ENCODE data around the gene DMD. TPM values are rescaled to one million over a fixed set of nuclear protein-coding genes. Genes with fewer than 3 reads are reported as not detected.

Gene DMD
- polyA plus RNA-seq, 3 donors from 2014 or later: not detected

DNA sequence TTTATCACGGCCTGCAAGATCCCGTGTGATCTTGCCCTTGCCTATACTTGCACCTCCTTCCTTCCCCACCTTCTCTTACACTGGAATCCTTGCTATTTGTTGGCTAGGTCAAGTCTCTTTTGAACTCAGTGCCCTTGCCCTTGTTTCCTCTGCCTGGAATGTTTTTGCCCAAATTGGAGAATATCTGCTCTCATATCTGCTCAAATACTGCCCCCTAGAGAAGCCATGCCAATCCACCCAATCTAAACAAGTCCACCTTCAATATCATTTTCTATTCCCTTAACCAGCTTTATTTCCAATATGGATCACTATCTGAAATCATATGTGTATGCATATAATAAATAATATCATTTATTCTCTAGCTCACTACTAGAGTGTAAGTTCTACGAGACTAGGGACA is 1095.3 kb downstream of the DMD start:
- Mint-ChIP-seq H3K27ac (no peak overlapping the region), H3K9me3 (peaks cover 0 to 14% (median 3%) of the 10 kb centered on the region in 6 donors), H3K4me1 (no peaks in the 10 kb centered on the region), H3K4me3 (no peak overlapping the region), H3K36me3 (no peaks in the 10 kb centered on the region), H3K27me3 (ENCODE audit: low read depth in 3 of 3) (peaks cover 0 to 3% (median 2%) of the 10 kb centered on the region in 3 donors)
- no peak for DNase-seq

GRCh38 chrX:32087663-32088062 is 1123.7 kb downstream of the DMD start:
- Mint-ChIP-seq H3K27ac (no peak overlapping the region), H3K4me3 (no peak overlapping the region), H3K9me3 (peaks cover 0 to 9% (median under 1%) of the 10 kb centered on the region in 6 donors), H3K4me1 (no peaks in the 10 kb centered on the region), H3K36me3 (no peaks in the 10 kb centered on the region), H3K27me3 (ENCODE audit: low read depth in 3 of 3) (no peaks in the 10 kb centered on the region)
- DNase-seq: no peak

- DNase-seq: no peak
- no peak overlapping the region for H3K4me3 Mint-ChIP-seq
- no peaks in the 10 kb centered on the region for H3K4me1 Mint-ChIP-seq
- H3K27me3 Mint-ChIP-seq (ENCODE audit: low read depth in 3 of 3): no peaks in the 10 kb centered on the region
- H3K27ac Mint-ChIP-seq: no peak overlapping the region
- H3K9me3 Mint-ChIP-seq: peaks cover 0 to 9% (median 1%) of the 10 kb centered on the region in 6 donors
- no peaks in the 10 kb centered on the region for H3K36me3 Mint-ChIP-seq
Measured at GRCh38 chrX:32084757-32085156, 1126.6 kb downstream of the DMD start.

DNA sequence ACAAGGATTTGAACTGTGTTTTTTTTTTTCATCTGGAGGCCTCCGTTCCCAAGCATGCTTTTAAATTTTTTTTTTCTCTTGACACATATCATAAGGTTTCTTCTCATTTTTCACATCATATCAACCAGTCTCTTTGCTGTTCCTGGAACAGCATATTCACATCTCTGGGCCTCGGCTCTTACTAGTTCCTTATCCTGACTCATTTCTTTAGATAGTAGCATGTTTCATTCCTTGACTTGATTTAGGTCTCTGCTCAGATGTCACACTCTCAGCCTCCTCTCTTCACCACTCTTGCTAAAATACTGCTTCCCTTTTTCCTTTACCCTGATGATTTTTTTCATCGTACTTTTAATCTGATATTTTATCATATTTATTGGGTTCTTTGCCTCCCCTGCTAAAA is 1163.1 kb downstream of the DMD start:
- Mint-ChIP-seq H3K4me1 (no peaks in the 10 kb centered on the region), H3K4me3 (no peak overlapping the region), H3K27me3 (ENCODE audit: low read depth in 3 of 3) (peaks cover 0 to 5% (median 1%) of the 10 kb centered on the region in 3 donors), H3K36me3 (no peaks in the 10 kb centered on the region), H3K27ac (no peak overlapping the region), H3K9me3 (peaks cover 0 to 2% (median 0%) of the 10 kb centered on the region in 6 donors)
- no peak for DNase-seq

- Mint-ChIP-seq H3K36me3 (no peaks in the 10 kb centered on the region), H3K27ac (no peak overlapping the region), H3K27me3 (ENCODE audit: low read depth in 3 of 3) (peaks cover 0 to 2% (median 1%) of the 10 kb centered on the region in 3 donors), H3K4me1 (no peaks in the 10 kb centered on the region), H3K4me3 (no peak overlapping the region), H3K9me3 (peaks cover 0 to 2% (median 0%) of the 10 kb centered on the region in 6 donors)
- no peak for DNase-seq
Measured at GRCh38 chrX:32045149-32045548, 1166.2 kb downstream of the DMD start.

GRCh38 chrX:32041181-32041580 is 1170.2 kb downstream of the DMD start:
- no peak for DNase-seq
- Mint-ChIP-seq H3K9me3 (peaks cover 0 to 4% (median under 1%) of the 10 kb centered on the region in 6 donors), H3K4me1 (no peaks in the 10 kb centered on the region), H3K36me3 (no peaks in the 10 kb centered on the region), H3K27ac (no peak overlapping the region), H3K27me3 (ENCODE audit: low read depth in 3 of 3) (peaks cover 0 to 2% (median 0%) of the 10 kb centered on the region in 3 donors), H3K4me3 (no peak overlapping the region)

DNA sequence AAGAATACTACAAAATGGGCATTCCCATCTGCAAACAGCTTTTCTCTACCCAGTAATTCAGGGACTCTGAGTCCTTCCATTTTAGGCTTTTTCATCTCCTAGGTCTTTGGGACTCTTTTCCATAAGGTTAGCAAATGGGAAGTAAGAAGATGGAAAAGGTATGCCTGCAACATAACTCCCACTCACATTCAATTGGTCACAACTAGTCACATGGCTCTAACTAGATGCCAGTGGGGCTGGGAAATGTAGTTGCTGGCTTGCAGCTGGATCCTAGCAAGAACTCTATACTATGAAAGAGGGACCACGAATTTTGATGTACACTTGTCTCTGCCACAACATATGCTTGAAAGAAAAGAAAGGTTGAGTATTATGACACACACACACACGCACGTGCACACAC is 1184.6 kb downstream of the DMD start:
- Mint-ChIP-seq H3K27me3 (ENCODE audit: low read depth in 3 of 3) (peaks cover 0 to 3% (median 0%) of the 10 kb centered on the region in 3 donors), H3K27ac (no peak overlapping the region), H3K4me3 (no peak overlapping the region), H3K4me1 (no peaks in the 10 kb centered on the region), H3K9me3 (peaks cover 0 to 10% (median 5%) of the 10 kb centered on the region in 6 donors), H3K36me3 (no peaks in the 10 kb centered on the region)
- DNase-seq: no peak

DNA sequence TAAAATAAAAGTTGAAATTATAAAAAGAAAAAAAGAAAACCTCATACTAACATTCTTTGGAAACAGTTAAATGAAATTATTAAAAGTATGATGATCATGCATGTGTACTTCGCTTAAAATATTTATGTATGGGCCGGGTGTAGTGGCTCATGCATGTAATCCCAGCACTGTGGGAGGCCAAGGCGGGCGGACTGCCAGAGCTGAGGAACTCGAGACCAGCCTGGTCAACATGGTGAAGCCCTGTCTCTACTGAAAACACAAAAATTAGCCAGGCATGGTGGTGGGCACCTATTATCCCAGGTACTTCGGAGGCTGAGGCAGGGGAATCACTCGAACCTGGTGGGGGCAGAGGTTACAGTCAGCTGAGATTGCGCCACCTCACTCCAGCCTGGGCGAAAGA is 1187.3 kb downstream of the DMD start:
- H3K9me3 Mint-ChIP-seq: peaks cover 0 to 11% (median 2%) of the 10 kb centered on the region in 6 donors
- H3K27me3 Mint-ChIP-seq (ENCODE audit: low read depth in 3 of 3): peaks cover 0 to 5% (median 0%) of the 10 kb centered on the region in 3 donors
- H3K27ac Mint-ChIP-seq: no peak overlapping the region
- no peaks in the 10 kb centered on the region for H3K4me1 Mint-ChIP-seq
- H3K4me3 Mint-ChIP-seq: no peak overlapping the region
- H3K36me3 Mint-ChIP-seq: no peaks in the 10 kb centered on the region
- no peak for DNase-seq

- Mint-ChIP-seq H3K27me3 (ENCODE audit: low read depth in 3 of 3) (peaks cover 0 to 6% (median 3%) of the 10 kb centered on the region in 3 donors), H3K4me3 (no peak overlapping the region), H3K27ac (no peak overlapping the region), H3K4me1 (no peaks in the 10 kb centered on the region), H3K36me3 (no peaks in the 10 kb centered on the region), H3K9me3 (peaks cover 0 to 7% (median 4%) of the 10 kb centered on the region in 6 donors)
- DNase-seq: no peak
Measured at GRCh38 chrX:32016195-32016594, 1195.2 kb downstream of the DMD start.

DNA sequence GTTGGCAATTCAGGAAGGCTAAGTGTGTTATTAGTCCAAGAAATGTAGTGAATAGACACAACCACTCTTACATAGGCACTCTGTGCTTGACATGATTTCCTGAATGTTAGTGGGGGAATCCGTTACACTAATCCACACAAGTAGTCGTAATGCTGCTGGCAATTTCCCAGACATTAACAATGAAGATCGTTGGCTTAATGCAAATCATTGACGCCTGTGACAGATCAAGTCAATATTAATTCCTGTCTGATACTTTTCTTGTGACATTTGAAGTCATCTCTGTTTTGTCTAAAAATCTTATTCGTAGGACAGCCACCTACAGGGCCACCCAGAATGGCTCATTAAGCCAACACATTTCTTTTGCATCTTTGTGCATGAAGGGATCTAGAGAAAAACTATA is 1200.4 kb downstream of the DMD start:
- H3K27ac Mint-ChIP-seq: no peak overlapping the region
- H3K4me3 Mint-ChIP-seq: no peak overlapping the region
- DNase-seq: no peak

GRCh38 chrX:32010212-32010611 is 1201.1 kb downstream of the DMD start:
- no peaks in the 10 kb centered on the region for H3K4me1 Mint-ChIP-seq
- no peak for DNase-seq
- no peak overlapping the region for H3K4me3 Mint-ChIP-seq
- H3K36me3 Mint-ChIP-seq: no peaks in the 10 kb centered on the region
- H3K27ac Mint-ChIP-seq: no peak overlapping the region
- H3K27me3 Mint-ChIP-seq (ENCODE audit: low read depth in 3 of 3): peaks cover 0 to 3% (median 1%) of the 10 kb centered on the region in 3 donors
- H3K9me3 Mint-ChIP-seq: peaks cover 0 to 7% (median 5%) of the 10 kb centered on the region in 6 donors

More for the DNA sequence above, 1200.4 kb downstream of the DMD start:
- no peaks in the 10 kb centered on the region for H3K4me1 Mint-ChIP-seq
- H3K36me3 Mint-ChIP-seq: no peaks in the 10 kb centered on the region
- peaks cover under 1 to 3% (median 1%) of the 10 kb centered on the region in 3 donors for H3K27me3 Mint-ChIP-seq (ENCODE audit: low read depth in 3 of 3)
- peaks cover under 1 to 5% (median 4%) of the 10 kb centered on the region in 6 donors for H3K9me3 Mint-ChIP-seq

GRCh38 chrX:31993637-31994036 is 1217.7 kb downstream of the DMD start:
- H3K9me3 Mint-ChIP-seq: peaks cover 0 to 8% (median 4%) of the 10 kb centered on the region in 6 donors
- H3K27ac Mint-ChIP-seq: no peak overlapping the region
- peaks cover 0 to 2% (median 2%) of the 10 kb centered on the region in 3 donors for H3K27me3 Mint-ChIP-seq (ENCODE audit: low read depth in 3 of 3)
- DNase-seq: no peak
- no peaks in the 10 kb centered on the region for H3K4me1 Mint-ChIP-seq
- no peak overlapping the region for H3K4me3 Mint-ChIP-seq
- H3K36me3 Mint-ChIP-seq: no peaks in the 10 kb centered on the region

- no peaks in the 10 kb centered on the region for H3K36me3 Mint-ChIP-seq
- H3K27ac Mint-ChIP-seq: no peak overlapping the region
- H3K27me3 Mint-ChIP-seq (ENCODE audit: low read depth in 3 of 3): peaks cover 0 to 3% (median 2%) of the 10 kb centered on the region in 3 donors
- H3K4me1 Mint-ChIP-seq: no peaks in the 10 kb centered on the region
- no peak for DNase-seq
- H3K9me3 Mint-ChIP-seq: peaks cover 0 to 7% (median 4%) of the 10 kb centered on the region in 6 donors
- no peak overlapping the region for H3K4me3 Mint-ChIP-seq
Measured at GRCh38 chrX:31988975-31989374, 1222.4 kb downstream of the DMD start.

GRCh38 chrX:31981546-31982062 is 1229.7 kb downstream of the DMD start:
- Mint-ChIP-seq H3K4me1 (no peaks in the 10 kb centered on the region), H3K9me3 (peaks cover 0 to 13% (median 5%) of the 10 kb centered on the region in 6 donors), H3K27me3 (ENCODE audit: low read depth in 3 of 3) (peaks cover 0 to 5% (median 4%) of the 10 kb centered on the region in 3 donors), H3K36me3 (no peaks in the 10 kb centered on the region), H3K27ac (no peak overlapping the region), H3K4me3 (no peak overlapping the region)
- no peak for DNase-seq

DNA sequence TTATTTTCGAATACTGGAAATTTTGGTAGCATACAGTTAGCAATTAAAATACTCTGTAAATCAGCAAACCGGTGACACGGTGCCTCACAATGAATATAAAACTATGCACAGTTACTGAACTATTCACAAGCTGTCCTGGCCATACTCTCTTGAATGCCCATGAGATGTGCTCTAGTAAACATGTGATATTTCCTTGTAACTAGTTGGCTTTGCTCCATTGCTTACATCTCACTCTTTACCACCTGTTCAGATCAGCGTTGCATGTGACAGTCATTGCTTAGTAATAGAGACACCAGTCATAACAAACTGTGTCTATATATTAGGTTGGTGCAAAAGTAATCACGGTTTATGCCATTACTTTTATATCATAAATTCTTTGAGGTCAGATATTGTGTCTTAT is 1241.6 kb downstream of the DMD start:
- DNase-seq: no peak
- Mint-ChIP-seq H3K4me3 (no peak overlapping the region), H3K36me3 (no peaks in the 10 kb centered on the region), H3K27me3 (ENCODE audit: low read depth in 3 of 3) (peaks cover 0 to 12% (median 3%) of the 10 kb centered on the region in 3 donors), H3K9me3 (peaks cover 0 to 11% (median 3%) of the 10 kb centered on the region in 6 donors), H3K27ac (no peak overlapping the region), H3K4me1 (no peaks in the 10 kb centered on the region)

Data from immature natural killer cell (primary cell).